Inferior parietal cortex (tissue), 1 donor: ENCODE results near the gene ZNF622.
A peak's percentile ranks its signal among the peaks of the same experiment; 100 is the strongest.

Source experiments
- DNase-seq: peaks from one replicate; pipeline ENCODE4 v3.0.0-alpha.2; 2016; ENCODE audit errors: extremely low spot score

ZNF622 gene

GRCh38 chr5:16465544-16466432 is at the start of gene ZNF622:
Gene ZNF622 (minus strand): TSS chr5:16465800. CDS start chr5:16465665, 135 bp downstream.
- DNase-seq = peak; percentile 94

GRCh38 chr5:16510098-16510497 is 44.5 kb upstream of the ZNF622 start:
- no peak for DNase-seq

GRCh38 chr5:16508730-16509531 is 43.3 kb upstream of the ZNF622 start:
- DNase-seq = no peak

- no peak for DNase-seq
These were observed 42.1 kb upstream of the ZNF622 start for GRCh38 chr5:16507716-16508115.

GRCh38 chr5:16505904-16506303 is 40.3 kb upstream of the ZNF622 start:
- DNase-seq = peak; percentile 43

GRCh38 chr5:16505140-16505891 is 39.7 kb upstream of the ZNF622 start:
- DNase-seq = no peak

GRCh38 chr5:16504571-16504970 is 39.0 kb upstream of the ZNF622 start:
- no peak for DNase-seq

- no peak for DNase-seq
These were observed 37.3 kb upstream of the ZNF622 start for GRCh38 chr5:16502866-16503265.

- no peak for DNase-seq
These were observed 34.4 kb upstream of the ZNF622 start for GRCh38 chr5:16500024-16500423.

- no peak for DNase-seq
These were observed 31.9 kb upstream of the ZNF622 start for GRCh38 chr5:16497546-16497945.

GRCh38 chr5:16493261-16493660 is 27.7 kb upstream of the ZNF622 start:
- DNase-seq = no peak

- DNase-seq = no peak
These were observed 27.0 kb upstream of the ZNF622 start for GRCh38 chr5:16492398-16493140.

GRCh38 chr5:16490911-16491310 is 25.3 kb upstream of the ZNF622 start:
- DNase-seq = no peak

GRCh38 chr5:16489322-16489791 is 23.8 kb upstream of the ZNF622 start:
- DNase-seq = peak; percentile 83

- no peak for DNase-seq
These were observed 21.9 kb upstream of the ZNF622 start for GRCh38 chr5:16487456-16487855.

GRCh38 chr5:16486711-16487111 is 21.1 kb upstream of the ZNF622 start:
- DNase-seq = no peak

- no peak for DNase-seq
These were observed 20.1 kb upstream of the ZNF622 start for GRCh38 chr5:16485656-16486055.

GRCh38 chr5:16484081-16484480 is 18.5 kb upstream of the ZNF622 start:
- DNase-seq = no peak

GRCh38 chr5:16483361-16483760 is 17.8 kb upstream of the ZNF622 start:
- no peak for DNase-seq

GRCh38 chr5:16482891-16483290 is 17.3 kb upstream of the ZNF622 start:
- DNase-seq = no peak
